Renal cortex interstitium (tissue), 15 donors: ENCODE measurements around the gene HBG1. TPM values are rescaled to one million over a fixed set of nuclear protein-coding genes. Genes with fewer than 3 reads are reported as not detected.
"Not testable (repeated sequence)": the region's sequence is repeated elsewhere in the genome, so short reads cannot be mapped to it uniquely, and the experiment has no call there.

Source experiments
- DNase-seq, 11 donors: peaks; one replicate each; pipeline ENCODE4 v3.0.0-alpha.2; 2013; ENCODE audit warnings: low read depth in 9 of 11, low spot score in 4 of 11; ENCODE audit errors: extremely low read depth in 1 of 11
- long read RNA-seq, 16 experiments: transcript quantifications; one replicate each; lab custom pipeline, GENCODE V29; 2026
- polyA plus RNA-seq, 3 donors: library from polyadenylated mRNA; unstranded; fragments of 120-200 nt; gene quantifications; one replicate each; pipeline ENCODE4 v1.2.1, GENCODE V29; 2013; ENCODE audit not compliant: insufficient read length in 3 of 3

The HBG1 gene
- polyA plus RNA-seq: 100 to 1,000 TPM; 304 to 877 (median 766) TPM
- long read RNA-seq, donor 1, transcript HBG1-201 (3 exons, 779 nt): major isoform, 675 of 1,217 reads
- long read RNA-seq, donor 1, transcript HBG1-203 (2 exons, 1,464 nt): minor isoform, 30 of 1,217 reads
- long read RNA-seq, donor 1, partial matches to known transcripts: 503 of 1,217 reads
- long read RNA-seq, donor 1, other reads (novel, unspliced or antisense): 8 of 1,217 reads
- long read RNA-seq, donor 2, transcript HBG1-203 (2 exons, 1,464 nt): minor isoform, 13 of 1,259 reads
- long read RNA-seq, donor 2, transcript HBG1-201 (3 exons, 779 nt): major isoform, 694 of 1,259 reads
- long read RNA-seq, donor 2, partial matches to known transcripts: 472 of 1,259 reads
- long read RNA-seq, donor 2, other reads (novel, unspliced or antisense): 78 of 1,259 reads
- long read RNA-seq, donor 3, transcript HBG1-203 (2 exons, 1,464 nt): minor isoform, 6 of 1,464 reads
- long read RNA-seq, donor 3, transcript HBG1-201 (3 exons, 779 nt): major isoform, 849 of 1,464 reads
- long read RNA-seq, donor 3, partial matches to known transcripts: 563 of 1,464 reads
- long read RNA-seq, donor 3, other reads (novel, unspliced or antisense): 44 of 1,464 reads
- long read RNA-seq, donor 4, transcript HBG1-201 (3 exons, 779 nt): major isoform, 239 of 462 reads
- long read RNA-seq, donor 4, transcript HBG1-203 (2 exons, 1,464 nt): minor isoform, 9 of 462 reads
- long read RNA-seq, donor 4, partial matches to known transcripts: 214 of 462 reads
- long read RNA-seq, donor 4, other reads (novel, unspliced or antisense): 0 of 462 reads
- long read RNA-seq, donor 5: 0 reads
- long read RNA-seq, donor 6, transcript HBG1-201 (3 exons, 779 nt): major isoform, 229 of 429 reads
- long read RNA-seq, donor 6, transcript HBG1-203 (2 exons, 1,464 nt): minor isoform, 11 of 429 reads
- long read RNA-seq, donor 6, partial matches to known transcripts: 189 of 429 reads
- long read RNA-seq, donor 6, other reads (novel, unspliced or antisense): 0 of 429 reads
- long read RNA-seq, donor 7, transcript HBG1-201 (3 exons, 779 nt): major isoform, 861 of 1,483 reads
- long read RNA-seq, donor 7, transcript HBG1-203 (2 exons, 1,464 nt): minor isoform, 29 of 1,483 reads
- long read RNA-seq, donor 7, partial matches to known transcripts: 560 of 1,483 reads
- long read RNA-seq, donor 7, other reads (novel, unspliced or antisense): 32 of 1,483 reads
- long read RNA-seq, donor 8, transcript HBG1-201 (3 exons, 779 nt): major isoform, 573 of 1,080 reads
- long read RNA-seq, donor 8, transcript HBG1-203 (2 exons, 1,464 nt): minor isoform, 10 of 1,080 reads
- long read RNA-seq, donor 8, partial matches to known transcripts: 448 of 1,080 reads
- long read RNA-seq, donor 8, other reads (novel, unspliced or antisense): 49 of 1,080 reads
- long read RNA-seq, donor 9, transcript HBG1-201 (3 exons, 779 nt): major isoform, 354 of 603 reads
- long read RNA-seq, donor 9, partial matches to known transcripts: 246 of 603 reads
- long read RNA-seq, donor 9, other reads (novel, unspliced or antisense): 0 of 603 reads
- long read RNA-seq, donor 10, transcript HBG1-201 (3 exons, 779 nt): major isoform, 534 of 925 reads
- long read RNA-seq, donor 10, transcript HBG1-203 (2 exons, 1,464 nt): minor isoform, 12 of 925 reads
- long read RNA-seq, donor 10, partial matches to known transcripts: 353 of 925 reads
- long read RNA-seq, donor 10, other reads (novel, unspliced or antisense): 25 of 925 reads
- long read RNA-seq, donor 11, transcript HBG1-201 (3 exons, 779 nt): major isoform, 267 of 563 reads
- long read RNA-seq, donor 11, partial matches to known transcripts: 294 of 563 reads
- long read RNA-seq, donor 11, other reads (novel, unspliced or antisense): 0 of 563 reads
- long read RNA-seq, donor 12, transcript HBG1-203 (2 exons, 1,464 nt): minor isoform, 15 of 387 reads
- long read RNA-seq, donor 12, transcript HBG1-201 (3 exons, 779 nt): major isoform, 187 of 387 reads
- long read RNA-seq, donor 12, partial matches to known transcripts: 174 of 387 reads
- long read RNA-seq, donor 12, other reads (novel, unspliced or antisense): 11 of 387 reads
- long read RNA-seq, donor 13: 0 reads
- long read RNA-seq, donor 14, transcript HBG1-201 (3 exons, 779 nt): major isoform, 457 of 735 reads
- long read RNA-seq, donor 14, transcript HBG1-203 (2 exons, 1,464 nt): minor isoform, 11 of 735 reads
- long read RNA-seq, donor 14, partial matches to known transcripts: 249 of 735 reads
- long read RNA-seq, donor 14, other reads (novel, unspliced or antisense): 18 of 735 reads
- long read RNA-seq, donor 15, transcript HBG1-203 (2 exons, 1,464 nt): minor isoform, 14 of 645 reads
- long read RNA-seq, donor 15, transcript HBG1-201 (3 exons, 779 nt): major isoform, 375 of 645 reads
- long read RNA-seq, donor 15, partial matches to known transcripts: 256 of 645 reads
- long read RNA-seq, donor 15, other reads (novel, unspliced or antisense): 0 of 645 reads
- long read RNA-seq, donor 16, transcript HBG1-203 (2 exons, 1,464 nt): minor isoform, 19 of 1,249 reads
- long read RNA-seq, donor 16, transcript HBG1-201 (3 exons, 779 nt): major isoform, 684 of 1,249 reads
- long read RNA-seq, donor 16, partial matches to known transcripts: 540 of 1,249 reads
- long read RNA-seq, donor 16, other reads (novel, unspliced or antisense): 6 of 1,249 reads

DNA sequence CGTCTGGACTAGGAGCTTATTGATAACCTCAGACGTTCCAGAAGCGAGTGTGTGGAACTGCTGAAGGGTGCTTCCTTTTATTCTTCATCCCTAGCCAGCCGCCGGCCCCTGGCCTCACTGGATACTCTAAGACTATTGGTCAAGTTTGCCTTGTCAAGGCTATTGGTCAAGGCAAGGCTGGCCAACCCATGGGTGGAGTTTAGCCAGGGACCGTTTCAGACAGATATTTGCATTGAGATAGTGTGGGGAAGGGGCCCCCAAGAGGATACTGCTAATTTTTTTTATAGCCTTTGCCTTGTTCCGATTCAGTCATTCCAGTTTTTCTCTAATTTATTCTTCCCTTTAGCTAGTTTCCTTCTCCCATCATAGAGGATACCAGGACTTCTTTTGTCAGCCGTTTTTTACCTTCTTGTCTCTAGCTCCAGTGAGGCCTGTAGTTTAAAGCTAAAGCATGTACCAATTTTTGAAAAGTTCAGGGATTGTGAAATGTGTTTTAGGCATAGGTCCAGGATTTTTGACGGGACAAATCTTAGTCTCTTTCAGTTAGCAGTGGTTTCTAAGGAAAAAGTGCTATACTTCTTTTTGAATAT lies at the start of gene HBG1:
Gene HBG1, minus strand, starts transcription at position 51 of the 590 bp plus-strand sequence. CDS start 53 bp downstream, outside the sequence.
- not testable (repeated sequence) for DNase-seq

DNA sequence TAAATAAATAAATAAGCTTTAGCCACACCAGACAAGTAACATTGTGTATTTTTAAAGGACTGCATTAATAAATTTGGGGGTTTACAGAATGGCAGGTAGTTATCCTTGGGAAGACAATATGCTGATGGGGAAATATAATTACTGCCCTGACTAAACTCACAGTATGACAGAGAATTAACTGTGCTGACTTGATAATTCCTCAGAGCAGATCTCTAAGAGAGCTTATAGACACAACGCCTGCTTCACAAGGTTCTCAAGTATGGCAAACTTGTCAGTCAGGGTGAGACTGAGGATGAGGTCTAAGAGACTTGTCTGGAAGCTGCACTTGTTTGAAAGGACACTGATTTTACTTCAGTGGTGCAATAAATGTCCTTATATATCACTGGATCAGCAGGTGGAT lies 48.8 kb upstream of the HBG1 start:
- no peak for DNase-seq

DNA sequence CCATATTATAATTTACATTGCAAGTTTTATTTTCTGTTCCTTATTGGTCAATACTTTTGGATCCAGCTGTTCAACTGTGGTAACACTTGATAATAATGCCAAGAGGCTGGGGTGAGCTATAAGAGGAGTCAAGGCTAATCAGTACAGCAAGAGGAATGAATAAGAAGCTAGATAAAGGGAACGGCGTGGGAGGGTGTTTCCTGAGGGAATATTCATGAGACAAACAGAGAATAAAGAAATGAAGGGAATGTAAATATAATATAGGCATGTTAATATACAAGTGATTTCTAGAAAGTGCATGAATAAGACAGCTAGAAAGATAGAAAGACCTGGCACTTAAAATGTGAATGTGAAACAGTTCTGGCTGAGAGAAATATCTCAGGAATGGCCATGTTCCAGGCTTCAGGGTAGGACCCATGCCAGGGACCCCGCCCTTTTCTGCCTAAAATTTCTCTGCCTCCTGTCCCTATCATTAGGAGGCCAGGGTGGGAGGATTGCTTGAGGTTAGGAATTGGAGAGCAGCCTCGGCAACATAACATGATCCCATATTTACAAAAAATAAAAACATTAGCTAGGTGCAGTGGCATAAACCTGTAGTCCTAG lies 48.2 kb upstream of the HBG1 start:
- DNase-seq: no peak

DNA sequence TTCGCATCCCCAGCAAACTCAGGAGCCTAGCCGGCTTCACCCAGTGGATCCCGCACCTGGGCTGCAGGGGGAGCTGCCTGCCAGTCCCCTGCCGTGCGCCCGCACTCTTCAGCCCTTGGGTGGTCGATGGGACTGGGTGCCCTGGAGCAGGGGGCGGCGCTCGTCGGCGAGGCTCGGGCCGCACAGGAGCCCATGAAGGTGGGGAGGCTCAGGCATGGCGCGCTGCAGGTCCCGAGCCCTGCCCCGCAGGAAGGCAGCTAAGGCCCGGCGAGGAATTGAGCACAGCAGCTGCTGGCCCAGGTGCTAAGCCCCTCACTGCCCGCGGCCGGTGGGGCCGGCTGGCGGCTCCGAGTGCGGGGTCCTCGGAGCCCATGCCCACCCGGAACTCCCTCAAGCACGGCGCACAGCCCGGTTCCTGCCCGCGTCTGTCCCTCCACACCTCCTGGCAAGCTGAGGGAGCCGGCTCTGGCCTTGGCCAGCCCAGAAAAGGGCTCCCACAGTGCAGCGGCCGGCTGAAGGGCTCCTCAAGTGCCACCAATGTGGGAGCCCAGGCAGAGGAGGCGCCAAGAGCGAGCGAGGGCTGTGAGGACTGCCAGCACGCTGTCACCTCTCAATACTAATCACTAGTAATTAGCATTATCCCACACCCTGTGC lies 44.8 kb upstream of the HBG1 start:
- DNase-seq: not testable (repeated sequence)

DNA sequence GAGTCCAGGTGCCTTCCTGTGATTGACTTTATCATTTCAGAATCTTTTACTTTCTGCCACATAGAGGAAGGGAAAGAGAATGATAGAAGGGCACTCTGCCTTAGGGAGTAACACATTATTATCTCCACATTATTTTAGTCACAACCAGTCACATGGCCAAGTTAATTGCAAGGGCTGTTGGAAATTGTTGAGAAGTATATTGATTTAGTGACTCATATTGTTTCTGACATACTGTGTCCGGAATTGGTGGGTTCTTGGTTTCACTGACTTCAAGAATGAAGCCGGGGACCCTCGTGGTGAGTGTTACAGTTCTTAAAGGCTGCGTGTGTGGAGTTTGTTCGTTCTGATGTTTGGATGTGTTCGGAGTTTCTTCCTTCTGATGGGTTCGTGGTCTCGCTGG lies 43.4 kb upstream of the HBG1 start:
- DNase-seq: no peak

DNA sequence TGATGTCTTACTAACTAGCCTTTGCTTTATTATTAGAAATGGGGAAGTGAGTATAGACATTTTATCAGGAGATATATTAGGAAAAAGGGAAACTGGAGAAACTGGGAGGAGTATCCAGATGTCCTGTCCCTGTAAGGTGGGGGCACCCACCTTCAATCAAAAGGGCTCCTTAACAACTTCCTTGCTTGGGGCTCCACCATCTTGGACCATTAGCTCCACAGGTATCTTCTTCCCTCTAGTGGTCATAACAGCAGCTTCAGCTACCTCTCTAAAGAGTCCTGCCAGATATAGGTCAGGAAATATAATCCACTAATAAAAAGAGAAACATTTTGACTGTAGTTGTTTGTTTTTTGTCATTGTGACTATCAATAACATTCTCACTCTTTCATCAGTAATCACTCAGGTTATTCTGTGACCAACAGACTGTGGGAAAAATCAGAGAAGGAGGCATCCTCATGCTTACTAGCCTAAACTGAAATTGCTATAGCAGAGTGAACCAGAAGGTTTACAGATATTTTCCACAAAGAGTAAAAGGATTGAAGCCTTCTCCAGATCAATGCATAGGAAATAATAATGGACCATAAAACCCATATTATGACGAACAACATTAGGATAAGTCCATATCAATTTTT lies 41.7 kb upstream of the HBG1 start:
- no peak for DNase-seq

DNA sequence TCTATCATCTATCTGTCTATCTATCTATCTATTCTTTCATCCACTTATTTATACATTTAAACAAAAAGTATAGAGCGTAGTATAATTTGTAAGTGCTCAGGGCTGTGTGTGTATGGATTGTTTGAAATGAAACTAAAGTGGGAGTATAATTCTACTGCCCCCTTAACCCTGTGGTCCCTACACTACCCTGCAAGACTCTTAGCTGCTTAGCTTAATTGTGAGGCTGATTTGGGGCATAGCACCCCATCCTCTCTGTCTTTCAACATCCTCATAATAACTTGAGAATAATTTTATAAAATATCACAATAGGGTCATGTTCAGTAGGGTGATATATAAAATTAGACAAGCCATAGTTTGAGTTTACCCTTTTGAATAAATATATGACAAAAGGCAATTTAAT lies 40.4 kb upstream of the HBG1 start:
- no peak for DNase-seq

DNA sequence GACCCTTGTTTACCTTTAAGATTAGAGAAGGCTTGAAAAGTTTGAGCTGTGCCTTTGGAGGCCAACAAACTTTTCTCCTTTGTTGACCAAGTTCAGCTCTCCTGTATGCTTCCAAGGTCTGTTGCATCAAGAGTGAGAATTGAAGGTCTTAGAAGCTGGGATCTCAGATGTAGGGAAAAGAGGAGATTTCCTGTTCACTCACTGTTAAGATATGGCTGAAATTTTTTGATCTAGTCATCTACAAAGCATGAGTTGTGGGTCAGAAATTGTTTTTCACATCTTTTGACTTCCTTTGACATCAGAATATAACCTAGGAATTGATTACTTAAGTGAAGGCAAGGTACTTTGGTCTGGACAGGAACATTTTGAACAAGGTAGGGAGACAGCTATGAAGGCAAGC lies 40.0 kb upstream of the HBG1 start:
- no peak for DNase-seq

DNA sequence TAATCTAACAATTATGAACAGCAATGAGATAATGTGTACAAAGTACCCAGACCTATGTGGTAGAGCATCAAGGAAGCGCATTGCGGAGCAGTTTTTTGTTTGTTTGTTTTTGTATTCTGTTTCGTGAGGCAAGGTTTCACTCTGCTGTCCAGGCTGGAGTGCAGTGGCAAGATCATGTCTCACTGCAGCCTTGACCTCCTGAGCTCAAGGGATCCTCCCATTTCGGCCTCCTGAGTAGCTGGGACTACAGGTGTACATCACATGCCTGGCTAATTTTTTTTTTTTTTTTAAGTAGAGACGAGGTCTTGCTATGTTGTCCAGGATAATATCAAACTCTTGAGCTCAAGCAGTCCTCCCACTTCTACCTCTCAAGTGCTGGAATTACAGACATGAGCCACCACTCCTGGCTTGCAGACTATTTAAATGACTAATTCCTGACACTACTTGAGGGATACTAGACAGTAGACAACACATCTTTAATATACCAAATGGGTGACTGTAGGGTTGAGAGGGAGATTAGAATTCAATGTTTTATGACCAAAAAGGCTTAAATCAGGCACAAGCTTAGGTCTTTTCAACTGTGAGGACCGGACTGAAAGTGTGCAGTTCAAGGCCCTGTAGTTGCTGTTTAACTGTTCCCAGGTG lies 39.4 kb upstream of the HBG1 start:
- no peak for DNase-seq

DNA sequence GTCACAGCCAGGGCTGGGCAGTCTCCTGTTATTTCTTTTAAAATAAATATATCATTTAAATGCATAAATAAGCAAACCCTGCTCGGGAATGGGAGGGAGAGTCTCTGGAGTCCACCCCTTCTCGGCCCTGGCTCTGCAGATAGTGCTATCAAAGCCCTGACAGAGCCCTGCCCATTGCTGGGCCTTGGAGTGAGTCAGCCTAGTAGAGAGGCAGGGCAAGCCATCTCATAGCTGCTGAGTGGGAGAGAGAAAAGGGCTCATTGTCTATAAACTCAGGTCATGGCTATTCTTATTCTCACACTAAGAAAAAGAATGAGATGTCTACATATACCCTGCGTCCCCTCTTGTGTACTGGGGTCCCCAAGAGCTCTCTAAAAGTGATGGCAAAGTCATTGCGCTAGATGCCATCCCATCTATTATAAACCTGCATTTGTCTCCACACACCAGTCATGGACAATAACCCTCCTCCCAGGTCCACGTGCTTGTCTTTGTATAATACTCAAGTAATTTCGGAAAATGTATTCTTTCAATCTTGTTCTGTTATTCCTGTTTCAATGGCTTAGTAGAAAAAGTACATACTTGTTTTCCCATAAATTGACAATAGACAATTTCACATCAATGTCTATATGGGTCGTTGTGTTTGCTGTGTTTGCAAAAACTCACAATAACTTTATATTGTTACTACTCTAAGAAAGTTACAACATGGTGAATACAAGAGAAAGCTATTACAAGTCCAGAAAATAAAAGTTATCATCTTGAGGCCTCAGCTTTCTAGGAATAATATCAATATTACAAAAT lies 38.6 kb upstream of the HBG1 start:
- no peak for DNase-seq

DNA sequence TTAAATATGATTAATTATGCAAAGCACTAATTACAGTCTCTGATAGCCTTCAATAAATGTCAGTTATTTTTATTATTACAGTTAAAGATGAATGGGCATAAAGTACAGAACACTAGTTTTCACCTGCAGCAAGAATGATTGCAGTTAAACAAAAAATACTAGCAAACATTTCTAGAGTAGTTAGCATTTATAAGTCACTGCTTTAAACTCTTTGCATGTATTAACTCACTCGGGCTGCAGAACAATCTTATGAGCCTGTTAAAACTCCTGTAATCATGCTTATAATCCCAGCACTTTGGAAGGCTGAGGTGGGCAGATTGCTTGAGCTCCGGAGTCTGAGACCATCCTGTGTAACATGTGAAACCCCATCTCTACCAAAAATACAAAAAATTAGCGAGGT lies 37.2 kb upstream of the HBG1 start:
- DNase-seq: no peak

DNA sequence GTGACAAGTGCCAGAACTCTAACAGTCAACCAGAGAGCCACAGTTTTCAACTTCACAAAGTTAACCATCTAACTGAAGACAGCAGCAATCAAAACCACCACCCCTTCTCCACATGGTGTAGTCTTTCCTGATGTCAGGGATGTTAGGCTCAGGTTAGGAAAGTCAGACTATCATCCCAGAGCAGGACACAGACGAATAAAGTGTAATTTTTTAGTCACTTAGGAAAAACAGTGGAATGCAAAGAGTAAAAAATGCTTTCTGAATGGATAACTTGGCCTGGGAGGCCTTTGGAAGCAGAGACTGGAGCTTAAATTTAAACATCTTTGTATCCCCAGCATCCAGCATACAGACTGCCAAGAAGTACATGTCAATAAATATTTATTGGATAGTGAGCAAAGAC lies 36.7 kb upstream of the HBG1 start:
- no peak for DNase-seq

DNA sequence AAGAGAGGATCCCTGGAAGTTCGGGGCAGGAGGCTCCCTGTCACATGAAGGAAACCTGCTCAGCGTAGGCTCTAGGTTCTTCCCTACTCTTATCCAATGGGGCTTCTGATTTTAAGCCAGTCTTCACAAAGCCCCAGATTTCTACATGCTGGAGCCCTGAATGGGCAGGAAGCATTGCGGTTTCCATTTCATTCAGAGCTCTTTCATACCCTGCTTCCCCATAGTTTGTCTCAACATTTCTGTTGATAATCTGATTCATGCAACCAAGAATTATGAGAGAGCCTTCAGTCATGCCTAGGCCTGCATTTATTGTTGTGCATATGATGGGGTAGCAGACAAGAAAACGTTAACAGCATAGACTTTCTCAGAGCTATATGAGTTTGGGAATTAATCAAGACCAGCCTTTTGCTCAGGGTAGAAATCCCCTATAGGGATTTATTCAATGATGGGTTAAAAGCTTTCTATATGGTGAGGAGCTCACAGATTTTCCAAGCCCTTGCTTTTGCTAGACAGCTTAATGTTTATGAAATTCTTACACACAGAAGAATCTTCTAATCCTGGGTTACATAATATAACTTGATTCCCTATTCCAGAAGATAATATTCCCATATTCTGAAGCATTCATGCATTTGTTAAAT lies 36.2 kb upstream of the HBG1 start:
- DNase-seq: no peak
